Mononuclear cell (primary cell): ENCODE measurements around the gene TRMT112. TPM values are rescaled to one million over a fixed set of nuclear protein-coding genes. Genes with fewer than 3 reads are reported as not detected.

Experiments
- H3K27me3 ChIP-seq: 2 replicates; pipeline ENCODE4 v1.6.0; 2011; ENCODE audit warnings: low read length, control low read depth; ENCODE audit not compliant: insufficient read depth
- H3K4me1 ChIP-seq: 2 replicates; pipeline ENCODE4 v1.5.1; 2011; ENCODE audit warnings: mild to moderate bottlenecking, low read length, control low read depth; ENCODE audit not compliant: insufficient read depth
- H3K4me3 ChIP-seq: 2 replicates; pipeline ENCODE4 v1.5.1; 2011; ENCODE audit warnings: mild to moderate bottlenecking, low read length, moderate library complexity
- H3K9me3 ChIP-seq: 2 replicates; pipeline ENCODE4 v1.5.1; 2011; ENCODE audit warnings: low read depth, mild to moderate bottlenecking, control low read depth, low read length
- total RNA-seq: library from RNA; depleted of rRNA; stranded (reverse); fragments of >200 nt; gene quantifications from one replicate; pipeline ENCODE4 v1.2.3, GENCODE V29; 2012

TRMT112 gene
- total RNA-seq, 1 donor: 62.1 TPM

GRCh38 chr11:64268025-64268892 lies 49.1 kb downstream of the TRMT112 start:
- Histone ChIP-seq H3K4me1 (peaks cover 35% of the 10 kb centered on the region), H3K4me3 (peak overlapping the region; percentile 66), H3K9me3 (no peaks in the 10 kb centered on the region), H3K27me3 (no peaks in the 10 kb centered on the region)

GRCh38 chr11:64267207-64267945 lies 50.0 kb downstream of the TRMT112 start:
- Histone ChIP-seq H3K27me3 (no peaks in the 10 kb centered on the region), H3K4me3 (no peak overlapping the region)

More at GRCh38 chr11:64267207-64267945, 50.0 kb downstream of the TRMT112 start:
- no peaks in the 10 kb centered on the region for H3K9me3 ChIP-seq
- peaks cover 35% of the 10 kb centered on the region for H3K4me1 ChIP-seq

Other genes starting within 250 kb of the TRMT112 start
- 4.0 TPM for gene MACROD1, start 151.4 kb downstream of the TRMT112 start, total RNA-seq
- gene STIP1, start 131.4 kb downstream of the TRMT112 start, total RNA-seq: 36.8 TPM
- gene FERMT3, start 110.8 kb downstream of the TRMT112 start, total RNA-seq: 105 TPM
- gene TRPT1, start 91.4 kb downstream of the TRMT112 start, total RNA-seq: 5.2 TPM
- 19.4 TPM for gene NUDT22, start 91.3 kb downstream of the TRMT112 start, total RNA-seq
- 13.1 TPM for gene DNAJC4, start 87.0 kb downstream of the TRMT112 start, total RNA-seq
- 9.1 TPM for gene VEGFB, start 83.0 kb downstream of the TRMT112 start, total RNA-seq
- gene FKBP2, start 76.5 kb downstream of the TRMT112 start, total RNA-seq: 8.1 TPM
- gene PPP1R14B, start 70.6 kb downstream of the TRMT112 start, total RNA-seq: 26.4 TPM
- 3.7 TPM for gene PLCB3, start 66.0 kb downstream of the TRMT112 start, total RNA-seq
- 26.7 TPM for gene BAD, start 32.9 kb downstream of the TRMT112 start, total RNA-seq
- gene GPR137, start 31.7 kb downstream of the TRMT112 start, total RNA-seq: 13.9 TPM
- not detected for gene KCNK4, start 26.3 kb downstream of the TRMT112 start, total RNA-seq
- gene CATSPERZ, start 17.2 kb downstream of the TRMT112 start, total RNA-seq: not detected
- gene ESRRA, start 12.0 kb downstream of the TRMT112 start, total RNA-seq: 8.5 TPM
- 42.5 TPM for gene PRDX5, start 562 bp upstream of the TRMT112 start, total RNA-seq
- 42.7 TPM for gene CCDC88B, start 22.6 kb upstream of the TRMT112 start, total RNA-seq
- 23.5 TPM for gene RPS6KA4, start 41.6 kb upstream of the TRMT112 start, total RNA-seq
- not detected for gene SLC22A11, start 238.4 kb upstream of the TRMT112 start, total RNA-seq